Measurements from ENCODE around the gene PRAMEF5. TPM values are rescaled to one million over a fixed set of nuclear protein-coding genes. Genes with fewer than 3 reads are reported as not detected.
A peak's percentile ranks its signal among the peaks of the same experiment; 100 is the strongest.
"Not testable (repeated sequence)": the region's sequence is repeated elsewhere in the genome, so short reads cannot be mapped to it uniquely, and the experiment has no call there.

The PRAMEF5 gene
- total RNA-seq (2014; rRNA removed; shearing (Covaris generic)): not detected in 2 replicates

GRCh38 chr1:13253898-13254297 lies at the start of gene PRAMEF5:
PRAMEF5 (plus strand) TSS chr1:13254198; CDS start chr1:13259269, 5,071 bp downstream.
- DNase-seq (ENCODE audit: low spot score): not testable (repeated sequence)

GRCh38 chr1:13208712-13209111 lies 45.3 kb upstream of the PRAMEF5 start:
- not testable (repeated sequence) for DNase-seq (ENCODE audit: low spot score)

GRCh38 chr1:13216619-13217018 lies 37.4 kb upstream of the PRAMEF5 start:
- not testable (repeated sequence) for DNase-seq (ENCODE audit: low spot score)

GRCh38 chr1:13219203-13219602 lies 34.8 kb upstream of the PRAMEF5 start:
- not testable (repeated sequence) for DNase-seq (ENCODE audit: low spot score)

GRCh38 chr1:13222788-13223187 lies 31.2 kb upstream of the PRAMEF5 start:
- DNase-seq (ENCODE audit: low spot score): not testable (repeated sequence)

- DNase-seq (ENCODE audit: low spot score): no peak
Measured at GRCh38 chr1:13224480-13225060, 29.4 kb upstream of the PRAMEF5 start.

- not testable (repeated sequence) for DNase-seq (ENCODE audit: low spot score)
Measured at GRCh38 chr1:13225675-13226204, 28.3 kb upstream of the PRAMEF5 start, which contains the start of gene PRAMEF18. PRAMEF18 (minus strand) TSS chr1:13226154; CDS start chr1:13226106, 48 bp downstream.

GRCh38 chr1:13227271-13228055 lies 26.5 kb upstream of the PRAMEF5 start:
- DNase-seq (ENCODE audit: low spot score): not testable (repeated sequence)

GRCh38 chr1:13228343-13228781 lies 25.6 kb upstream of the PRAMEF5 start:
- peak; percentile 58 for DNase-seq (ENCODE audit: low spot score)

- not testable (repeated sequence) for DNase-seq (ENCODE audit: low spot score)
Measured at GRCh38 chr1:13230096-13230495, 23.9 kb upstream of the PRAMEF5 start.

GRCh38 chr1:13230601-13231000 lies 23.4 kb upstream of the PRAMEF5 start:
- not testable (repeated sequence) for DNase-seq (ENCODE audit: low spot score)

- not testable (repeated sequence) for DNase-seq (ENCODE audit: low spot score)
Measured at GRCh38 chr1:13231061-13231750, 22.8 kb upstream of the PRAMEF5 start.

GRCh38 chr1:13232056-13232455 lies 21.9 kb upstream of the PRAMEF5 start:
- DNase-seq (ENCODE audit: low spot score): not testable (repeated sequence)

GRCh38 chr1:13234057-13234456 lies 19.9 kb upstream of the PRAMEF5 start:
- not testable (repeated sequence) for DNase-seq (ENCODE audit: low spot score)

GRCh38 chr1:13237572-13237971 lies 16.4 kb upstream of the PRAMEF5 start:
- not testable (repeated sequence) for DNase-seq (ENCODE audit: low spot score)

- DNase-seq (ENCODE audit: low spot score): not testable (repeated sequence)
Measured at GRCh38 chr1:13239633-13240032, 14.4 kb upstream of the PRAMEF5 start.

GRCh38 chr1:13243536-13244263 lies 10.3 kb upstream of the PRAMEF5 start:
- DNase-seq (ENCODE audit: low spot score): not testable (repeated sequence)

GRCh38 chr1:13245841-13246553 lies 8.0 kb upstream of the PRAMEF5 start:
- not testable (repeated sequence) for DNase-seq (ENCODE audit: low spot score)

- not testable (repeated sequence) for DNase-seq (ENCODE audit: low spot score)
Measured at GRCh38 chr1:13246554-13246871, 7.5 kb upstream of the PRAMEF5 start.

GRCh38 chr1:13247122-13247521 lies 6.9 kb upstream of the PRAMEF5 start:
- DNase-seq (ENCODE audit: low spot score): not testable (repeated sequence)
